ENCODE data around the gene PRKCE. TPM values are rescaled to one million over a fixed set of nuclear protein-coding genes. Genes with fewer than 3 reads are reported as not detected.

PRKCE gene
- total RNA-seq, 1 donor from 2014 or later, result 24.2 TPM

DNA sequence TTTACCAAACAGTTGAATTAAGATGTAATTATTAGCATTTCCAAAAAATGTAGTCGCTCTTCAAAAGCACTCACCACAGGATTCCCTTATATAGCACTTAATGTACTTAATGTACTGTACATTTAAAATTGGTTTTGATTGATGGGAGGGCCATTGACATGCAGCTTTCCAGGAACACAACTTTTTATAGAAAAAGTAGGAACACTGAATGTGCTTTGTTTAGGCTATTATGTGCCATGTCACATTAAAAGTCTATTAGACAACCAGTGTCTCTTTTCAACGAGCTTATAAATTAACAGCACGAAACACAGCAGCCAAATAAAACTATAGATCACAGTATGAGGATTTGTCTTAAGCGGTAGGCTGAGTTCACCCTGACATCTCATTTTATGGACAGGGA is 301.1 kb downstream of the PRKCE start:
- H3K4me3 Mint-ChIP-seq (ENCODE audit: unreplicated experiment), result no peak overlapping the region
- no peaks in the 10 kb centered on the region for H3K36me3 Mint-ChIP-seq (ENCODE audit: low read depth, unreplicated experiment)
- DNase-seq (ENCODE audit: low spot score), result no peak
- H3K27ac Mint-ChIP-seq (ENCODE audit: unreplicated experiment), result no peak overlapping the region
- H3K9me3 Mint-ChIP-seq (ENCODE audit: unreplicated experiment), result no peaks in the 10 kb centered on the region
- H3K4me1 Mint-ChIP-seq (ENCODE audit: unreplicated experiment), result no peaks in the 10 kb centered on the region
- TF ChIP-seq, protein P1, sequence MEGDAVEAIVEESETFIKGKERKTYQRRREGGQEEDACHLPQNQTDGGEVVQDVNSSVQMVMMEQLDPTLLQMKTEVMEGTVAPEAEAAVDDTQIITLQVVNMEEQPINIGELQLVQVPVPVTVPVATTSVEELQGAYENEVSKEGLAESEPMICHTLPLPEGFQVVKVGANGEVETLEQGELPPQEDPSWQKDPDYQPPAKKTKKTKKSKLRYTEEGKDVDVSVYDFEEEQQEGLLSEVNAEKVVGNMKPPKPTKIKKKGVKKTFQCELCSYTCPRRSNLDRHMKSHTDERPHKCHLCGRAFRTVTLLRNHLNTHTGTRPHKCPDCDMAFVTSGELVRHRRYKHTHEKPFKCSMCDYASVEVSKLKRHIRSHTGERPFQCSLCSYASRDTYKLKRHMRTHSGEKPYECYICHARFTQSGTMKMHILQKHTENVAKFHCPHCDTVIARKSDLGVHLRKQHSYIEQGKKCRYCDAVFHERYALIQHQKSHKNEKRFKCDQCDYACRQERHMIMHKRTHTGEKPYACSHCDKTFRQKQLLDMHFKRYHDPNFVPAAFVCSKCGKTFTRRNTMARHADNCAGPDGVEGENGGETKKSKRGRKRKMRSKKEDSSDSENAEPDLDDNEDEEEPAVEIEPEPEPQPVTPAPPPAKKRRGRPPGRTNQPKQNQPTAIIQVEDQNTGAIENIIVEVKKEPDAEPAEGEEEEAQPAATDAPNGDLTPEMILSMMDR (IDR thresholded peaks at IDR 0.05; ENCODE audit: unreplicated experiment), result no peak
- H3K27me3 Mint-ChIP-seq (ENCODE audit: unreplicated experiment), result no peaks in the 10 kb centered on the region

DNA sequence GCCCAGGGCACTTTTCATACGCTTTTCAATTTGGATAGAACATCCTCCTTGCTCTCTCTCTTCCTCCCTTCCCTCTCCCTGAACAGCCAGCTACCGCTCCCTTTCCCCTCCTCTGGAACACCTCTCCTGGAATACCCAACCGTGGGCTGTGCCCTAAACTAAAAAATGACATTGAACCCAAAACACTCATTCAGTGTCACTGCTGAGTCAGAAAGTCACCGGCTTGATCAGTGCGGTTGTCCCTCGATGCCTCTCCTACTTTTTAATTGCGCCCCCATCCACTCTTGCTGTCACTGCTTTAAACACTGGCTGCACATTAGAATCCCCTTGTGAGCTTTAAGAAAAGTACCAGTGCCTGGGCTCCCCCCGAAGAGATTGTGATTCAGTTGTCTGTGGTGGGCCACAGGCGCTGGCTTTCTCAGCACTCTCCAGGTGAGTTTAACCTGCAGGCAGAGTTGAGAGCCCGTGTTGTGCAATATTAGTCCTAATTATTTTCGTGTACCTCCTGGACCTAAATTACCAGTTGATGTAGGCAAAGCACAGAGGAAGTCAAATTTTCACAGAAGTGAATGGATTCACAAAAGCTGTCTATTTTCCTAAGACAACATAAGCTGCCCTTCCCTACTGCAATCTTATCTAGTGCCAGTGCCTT is 302.0 kb downstream of the PRKCE start:
- TF ChIP-seq, protein P1 (IDR thresholded peaks at IDR 0.05; ENCODE audit: unreplicated experiment), result no peak
- Mint-ChIP-seq H3K27me3 (ENCODE audit: unreplicated experiment) (no peaks in the 10 kb centered on the region), H3K4me3 (ENCODE audit: unreplicated experiment) (no peak overlapping the region), H3K36me3 (ENCODE audit: low read depth, unreplicated experiment) (no peaks in the 10 kb centered on the region), H3K4me1 (ENCODE audit: unreplicated experiment) (no peaks in the 10 kb centered on the region), H3K9me3 (ENCODE audit: unreplicated experiment) (no peaks in the 10 kb centered on the region), H3K27ac (ENCODE audit: unreplicated experiment) (no peak overlapping the region)
- no peak for DNase-seq (ENCODE audit: low spot score)

DNA sequence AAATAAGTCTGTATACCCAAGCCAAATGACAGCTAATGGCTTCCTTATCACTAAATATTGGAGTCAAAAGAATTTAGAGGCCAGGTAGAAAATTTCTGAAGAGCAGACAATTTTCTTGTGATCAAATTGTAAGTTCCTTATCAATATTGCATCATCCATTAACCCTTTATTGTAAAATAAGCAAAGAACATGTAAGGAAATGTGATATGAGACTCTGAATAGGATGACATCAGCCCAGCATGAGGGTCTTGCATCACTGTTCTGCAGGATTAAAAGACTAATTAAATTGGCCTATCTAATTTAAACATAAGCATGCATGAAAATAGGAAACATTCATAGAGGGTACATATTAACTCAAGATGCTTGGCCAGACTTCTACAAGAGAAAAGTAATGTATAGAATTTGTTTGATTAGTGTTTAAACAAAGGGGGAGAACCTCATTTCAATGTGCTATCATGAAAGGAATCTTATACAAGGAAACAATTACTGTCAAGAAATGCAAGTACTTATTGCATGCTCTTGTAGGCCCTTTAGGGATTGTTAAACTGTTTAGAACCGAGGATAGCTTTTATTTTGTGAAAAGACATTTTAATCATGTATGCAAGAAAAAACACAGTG is 302.9 kb downstream of the PRKCE start:
- TF ChIP-seq, protein P1 (IDR thresholded peaks at IDR 0.05; ENCODE audit: unreplicated experiment), result no peak

DNA sequence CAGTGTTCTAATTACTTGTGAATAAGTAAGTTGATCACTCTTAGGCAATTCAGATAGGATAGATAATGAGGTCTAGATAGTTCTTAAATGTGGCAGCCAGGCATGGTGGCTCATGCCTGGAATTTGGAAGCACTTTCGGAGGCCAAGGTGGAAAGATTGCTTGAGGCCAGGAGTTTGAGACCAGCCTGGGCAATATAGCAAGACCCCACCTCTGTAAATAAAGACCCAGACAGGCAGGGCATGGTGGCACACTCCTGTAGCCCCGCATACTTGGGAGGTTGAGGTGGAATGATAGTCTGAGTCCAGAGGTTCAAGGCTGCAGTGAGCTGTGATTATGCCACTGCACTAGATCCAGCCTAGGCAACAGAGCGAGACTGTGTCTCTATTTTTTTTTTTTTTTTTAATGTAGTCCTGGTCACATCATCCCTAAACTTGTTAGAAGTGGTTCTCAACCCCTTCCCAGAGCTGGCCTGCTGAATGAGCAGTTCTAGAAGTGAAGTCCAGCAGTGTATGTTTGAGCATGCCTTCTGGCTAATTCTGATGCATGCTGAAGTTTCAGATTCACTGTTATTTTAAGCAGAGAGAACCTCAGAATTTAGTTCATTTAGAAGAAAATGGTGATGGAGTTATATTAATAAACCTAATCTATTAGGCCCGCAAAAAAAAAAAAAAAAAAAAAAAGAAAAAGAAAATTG is 306.2 kb downstream of the PRKCE start:
- TF ChIP-seq, protein P1 (IDR thresholded peaks at IDR 0.05; ENCODE audit: unreplicated experiment), result no peak
- peaks cover 3% of the 10 kb centered on the region for H3K4me1 Mint-ChIP-seq (ENCODE audit: unreplicated experiment)
- H3K27me3 Mint-ChIP-seq (ENCODE audit: unreplicated experiment), result no peaks in the 10 kb centered on the region
- no peak overlapping the region for H3K4me3 Mint-ChIP-seq (ENCODE audit: unreplicated experiment)
- no peaks in the 10 kb centered on the region for H3K36me3 Mint-ChIP-seq (ENCODE audit: low read depth, unreplicated experiment)
- DNase-seq (ENCODE audit: low spot score), result no peak
- no peaks in the 10 kb centered on the region for H3K9me3 Mint-ChIP-seq (ENCODE audit: unreplicated experiment)
- H3K27ac Mint-ChIP-seq (ENCODE audit: unreplicated experiment), result no peak overlapping the region

More for the DNA sequence above, 302.9 kb downstream of the PRKCE start:
- no peaks in the 10 kb centered on the region for H3K27me3 Mint-ChIP-seq (ENCODE audit: unreplicated experiment)
- H3K27ac Mint-ChIP-seq (ENCODE audit: unreplicated experiment), result no peak overlapping the region
- no peak for DNase-seq (ENCODE audit: low spot score)
- H3K4me1 Mint-ChIP-seq (ENCODE audit: unreplicated experiment), result peaks cover 2% of the 10 kb centered on the region
- H3K4me3 Mint-ChIP-seq (ENCODE audit: unreplicated experiment), result no peak overlapping the region
- H3K9me3 Mint-ChIP-seq (ENCODE audit: unreplicated experiment), result no peaks in the 10 kb centered on the region
- H3K36me3 Mint-ChIP-seq (ENCODE audit: low read depth, unreplicated experiment), result no peaks in the 10 kb centered on the region

All from endothelial cell (in vitro differentiated cells).